Measurements from ENCODE around the gene RASA3. TPM values are rescaled to one million over a fixed set of nuclear protein-coding genes. Genes with fewer than 3 reads are reported as not detected.

RASA3 gene
- total RNA-seq, 3 donors from 2014 or later (not counting 1 experiment from before 2014, with no cell fraction given) = 252 to 277 (median 274) TPM

GRCh38 chr13:113941571-113942191, 190.7 kb downstream of the RASA3 start:
- Mint-ChIP-seq H3K27me3 (ENCODE audit: low read depth in 2 of 2) (no peaks in the 10 kb centered on the region), H3K9me3 (no peaks in the 10 kb centered on the region), H3K4me1 (peaks cover 0 to 25% of the 10 kb centered on the region in 2 donors), H3K4me3 (no peak overlapping the region), H3K36me3 (no peaks in the 10 kb centered on the region), H3K27ac (no peak overlapping the region)
- Histone ChIP-seq H3K36me3 (ENCODE audit: control insufficient read depth, insufficient read depth, low read length) (no peaks in the 10 kb centered on the region), H3K27me3 (ENCODE audit: control insufficient read depth, insufficient read depth, low read length) (no peaks in the 10 kb centered on the region), H3K4me1 (ENCODE audit: control insufficient read depth, insufficient read depth, low read length) (no peaks in the 10 kb centered on the region), H3K27ac (ENCODE audit: low read length) (no peak overlapping the region), H3K9me3 (ENCODE audit: control insufficient read depth, insufficient read depth, low read length) (no peaks in the 10 kb centered on the region), H3K4me3 (ENCODE audit: low read length) (no peak overlapping the region)
- intact Hi-C loops (cut with micrococcal nuclease) = no loop called here
- ATAC-seq = no peak
- no peak for TF ChIP-seq CTCF (IDR thresholded peaks at IDR 0.05)
- 65% methylated on average over 15 of the region's 16 CpGs for WGBS (ENCODE audit: insufficient coverage)
- DNase-seq = no peak

GRCh38 chr13:113939944-113940297, 192.5 kb downstream of the RASA3 start:
- Histone ChIP-seq H3K9me3 (ENCODE audit: control insufficient read depth, insufficient read depth, low read length) (no peaks in the 10 kb centered on the region), H3K4me3 (ENCODE audit: low read length) (no peak overlapping the region), H3K27ac (ENCODE audit: low read length) (no peak overlapping the region), H3K27me3 (ENCODE audit: control insufficient read depth, insufficient read depth, low read length) (no peaks in the 10 kb centered on the region), H3K4me1 (ENCODE audit: control insufficient read depth, insufficient read depth, low read length) (no peaks in the 10 kb centered on the region), H3K36me3 (ENCODE audit: control insufficient read depth, insufficient read depth, low read length) (no peaks in the 10 kb centered on the region)
- no peak overlapping the region for H3K27ac Mint-ChIP-seq
- H3K4me1 Mint-ChIP-seq = peaks cover 0 to 14% of the 10 kb centered on the region in 2 donors
- peaks cover 0 to 3% of the 10 kb centered on the region in 2 donors for H3K27me3 Mint-ChIP-seq (ENCODE audit: low read depth in 2 of 2)
- DNase-seq (no peak), ATAC-seq (no peak)
- H3K4me3 Mint-ChIP-seq = no peak overlapping the region
- intact Hi-C loops (cut with micrococcal nuclease) = no loop called here
- no peaks in the 10 kb centered on the region for H3K9me3 Mint-ChIP-seq
- no peak for TF ChIP-seq CTCF (IDR thresholded peaks at IDR 0.05)
- no peaks in the 10 kb centered on the region for H3K36me3 Mint-ChIP-seq
- 81% methylated on average over 16 of the region's 16 CpGs for WGBS (ENCODE audit: insufficient coverage)

GRCh38 chr13:113939129-113939943, 193.1 kb downstream of the RASA3 start:
- no peak for ATAC-seq
- peaks cover 0 to 14% of the 10 kb centered on the region in 2 donors for H3K4me1 Mint-ChIP-seq
- Histone ChIP-seq H3K4me3 (ENCODE audit: low read length) (no peak overlapping the region), H3K36me3 (ENCODE audit: control insufficient read depth, insufficient read depth, low read length) (no peaks in the 10 kb centered on the region), H3K27me3 (ENCODE audit: control insufficient read depth, insufficient read depth, low read length) (peaks cover 2% of the 10 kb centered on the region), H3K4me1 (ENCODE audit: control insufficient read depth, insufficient read depth, low read length) (no peaks in the 10 kb centered on the region), H3K27ac (ENCODE audit: low read length) (no peak overlapping the region), H3K9me3 (ENCODE audit: control insufficient read depth, insufficient read depth, low read length) (no peaks in the 10 kb centered on the region)
- H3K4me3 Mint-ChIP-seq = no peak overlapping the region
- intact Hi-C loops (cut with micrococcal nuclease) = no loop called here
- no peaks in the 10 kb centered on the region for H3K36me3 Mint-ChIP-seq
- no peak for TF ChIP-seq CTCF (IDR thresholded peaks at IDR 0.05)
- no peak for DNase-seq
- peaks cover 0 to 3% of the 10 kb centered on the region in 2 donors for H3K27me3 Mint-ChIP-seq (ENCODE audit: low read depth in 2 of 2)
- no peaks in the 10 kb centered on the region for H3K9me3 Mint-ChIP-seq
- H3K27ac Mint-ChIP-seq = no peak overlapping the region
- WGBS (ENCODE audit: insufficient coverage) = 86% methylated on average over 28 of the region's 28 CpGs

All from natural killer cell (primary cell).